Esophagus squamous epithelium (tissue), 4 donors: ENCODE measurements around the gene TBX4.

ENCODE experiments used
- CTCF ChIP-seq, 6 experiments: fragments of 450-650 bp in 4 of 6; fragments of 200-600 bp in 2 of 6; sonication (generic) in 2 of 6; IDR thresholded peaks; one replicate each; pipeline ENCODE4 v1.5.1; 2016 to 2019; ENCODE audit warnings: antibody characterized with exemption in 6 of 6, mild to moderate bottlenecking in 4 of 6, moderate library complexity in 4 of 6
- POLR2A ChIP-seq, 4 donors: fragments of 450-650 bp; IDR thresholded peaks; one replicate each; pipeline ENCODE4 v1.6.1; 2017; ENCODE audit warnings: antibody characterized with exemption in 4 of 4, mild to moderate bottlenecking in 4 of 4, moderate library complexity in 3 of 4

- TF ChIP-seq CTCF (IDR thresholded peaks at IDR 0.05), result no peak
- TF ChIP-seq POLR2A (IDR thresholded peaks at IDR 0.05), result no peak
Measured at GRCh38 chr17:61462719-61463315, 10.6 kb downstream of the TBX4 start.
